Heart right ventricle (tissue), 16 donors: Measurements from ENCODE around the gene SDHAF1. TPM values are rescaled to one million over a fixed set of nuclear protein-coding genes. Genes with fewer than 3 reads are reported as not detected.

ENCODE experiments used
- ATAC-seq, 8 donors: fragments of 200-7000 bp; cut with Tn5 transposase; one replicate each; pipeline ENCODE4 v1.9.1; 2020; ENCODE audit warnings: mild to moderate bottlenecking in 8 of 8, moderate library complexity in 8 of 8, moderate number of reproducible peaks in 1 of 8
- DNase-seq, 2 donors: peaks; one replicate each; pipeline ENCODE4 v3.0.0-alpha.2; 2020
- H3K27ac ChIP-seq, 10 donors: fragments of 200-600 bp; sonication (generic) in 2 of 10; one replicate each; pipeline versions ENCODE4 v1.5.0 to v1.8.0; 2020 to 2022; ENCODE audit warnings: mild to moderate bottlenecking in 3 of 10
- H3K27me3 ChIP-seq, 7 donors: fragments of 200-600 bp; one replicate each; pipeline ENCODE4 v1.8.0; 2021 to 2022; ENCODE audit warnings: mild to moderate bottlenecking in 2 of 7
- H3K36me3 ChIP-seq, 9 donors: fragments of 200-600 bp; sonication (generic) in 1 of 9; one replicate each; pipeline versions ENCODE4 v1.5.0 to v1.8.0; 2020 to 2022; ENCODE audit warnings: mild to moderate bottlenecking in 2 of 9
- H3K4me1 ChIP-seq, 9 donors: fragments of 200-600 bp; sonication (generic) in 1 of 9; one replicate each; pipeline versions ENCODE4 v1.5.0 to v1.8.0; 2020 to 2022; ENCODE audit warnings: mild to moderate bottlenecking in 4 of 9
- H3K4me3 ChIP-seq, 10 donors: fragments of 200-600 bp; sonication (generic) in 2 of 10; one replicate each; pipeline versions ENCODE4 v1.5.0 to v1.8.0; 2020 to 2022; ENCODE audit warnings: mild to moderate bottlenecking in 7 of 10, moderate library complexity in 2 of 10
- H3K9me3 ChIP-seq, 11 donors: fragments of 200-600 bp in 10 of 11; sonication (generic) in 2 of 11; one replicate each; pipeline versions ENCODE4 v1.5.0 to v1.8.0; 2013 to 2022; ENCODE audit warnings: mild to moderate bottlenecking in 2 of 11, control low read depth in 1 of 11, moderate library complexity in 1 of 11
- WGBS, 2 donors: extraction: QIAGEN DNeasy Blood & Tissue Kit; methylation state at CpG; one replicate each; pipeline ENCODE4 v1.1.7; 2013; ENCODE audit warnings: inconsistent platforms in 1 of 2; 5-methylcytosine and 5-hydroxymethylcytosine counted together
- intact Hi-C, 10 donors: fragments of 100-400 bp; cut with DNase I; formaldehyde crosslinking; loops; one replicate each; pipeline versions ENCODE4 v1.11.1 to v1.14.2; 2022
- polyA plus RNA-seq, 2 donors: library from polyadenylated mRNA; stranded (reverse); fragments of 200-250 nt; gene quantifications; one replicate each; pipeline ENCODE4 v1.2.3, GENCODE V29; 2013
- total RNA-seq, 10 donors: library from RNA; stranded (reverse); fragmentation: NEBNext Ultra II Directional in 3 of 10; extraction: Animal tissue kit (Norgen Biotek cat#: 25700) in 3 of 10; gene quantifications; one replicate each; pipeline versions ENCODE4 v1.2.1 to v1.2.4, GENCODE V29; 2021 to 2023
- TF ChIP-seq, protein P1 (sequence below), 9 donors: fragments of 200-600 bp; sonication (generic) in 2 of 9; IDR thresholded peaks; one replicate each; pipeline versions ENCODE4 v1.5.0 to v1.8.0; 2021 to 2022; ENCODE audit warnings: antibody characterized with exemption in 9 of 9, mild to moderate bottlenecking in 5 of 9, moderate library complexity in 1 of 9
- donor health status: Arrhythmogenic right ventricular cardiomyopathy.
- donor health status: ischemic (EF 13 %, LVEDD 7.1; RV severe dilation, severe dysfunction).
- donor health status: healthy with polysubstance abuse.
- donor health status: DM: no; HTN: yes; CAD: no.
- donor health status: DM: no; HTN: no; CAD: no.
- donor health status: ischemic (EF 25% LVEDD 6.9; RV normal size, moderate dysfunction).
- donor health status: ischemic (EF 25% LVEDD 5.7; RV mildly dilated, moderate dysfunction).
- donor health status: healthy.
- donor health status: DM: yes; HTN: yes; CAD: no.
- donor health status: Ischemic cardiomyopathy.
- donor health status: ischemic (EF 35%, LVEDD 5.7; RV mildly dilated, moderate dysfunction).
- donor health status: nonischemic (EF 11% LVEDD 7.7; RV severe dilation, severe dysfunction).
- donor health status: DM: yes; HTN: yes; CAD: no.
- donor health status: PGD.
- donor health status: ischemic (EF 29% LVEDD 5.4; RV normal size, mild dysfunction).
- donor health status: nonischemic (EF 23%, LVEDD 6.1; RV moderate dilation, normal function).

SDHAF1 gene
- total and polyA plus RNA-seq, 12 donors: 7.3 to 26.6 (median 10.2) TPM

- H3K36me3 ChIP-seq: peaks cover 0 to 47% (median 0%) of the 10 kb centered on the region in 9 donors
- H3K27ac ChIP-seq: no peak overlapping the region
- H3K4me3 ChIP-seq: no peak overlapping the region
- TF ChIP-seq, protein P1, sequence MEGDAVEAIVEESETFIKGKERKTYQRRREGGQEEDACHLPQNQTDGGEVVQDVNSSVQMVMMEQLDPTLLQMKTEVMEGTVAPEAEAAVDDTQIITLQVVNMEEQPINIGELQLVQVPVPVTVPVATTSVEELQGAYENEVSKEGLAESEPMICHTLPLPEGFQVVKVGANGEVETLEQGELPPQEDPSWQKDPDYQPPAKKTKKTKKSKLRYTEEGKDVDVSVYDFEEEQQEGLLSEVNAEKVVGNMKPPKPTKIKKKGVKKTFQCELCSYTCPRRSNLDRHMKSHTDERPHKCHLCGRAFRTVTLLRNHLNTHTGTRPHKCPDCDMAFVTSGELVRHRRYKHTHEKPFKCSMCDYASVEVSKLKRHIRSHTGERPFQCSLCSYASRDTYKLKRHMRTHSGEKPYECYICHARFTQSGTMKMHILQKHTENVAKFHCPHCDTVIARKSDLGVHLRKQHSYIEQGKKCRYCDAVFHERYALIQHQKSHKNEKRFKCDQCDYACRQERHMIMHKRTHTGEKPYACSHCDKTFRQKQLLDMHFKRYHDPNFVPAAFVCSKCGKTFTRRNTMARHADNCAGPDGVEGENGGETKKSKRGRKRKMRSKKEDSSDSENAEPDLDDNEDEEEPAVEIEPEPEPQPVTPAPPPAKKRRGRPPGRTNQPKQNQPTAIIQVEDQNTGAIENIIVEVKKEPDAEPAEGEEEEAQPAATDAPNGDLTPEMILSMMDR (IDR thresholded peaks at IDR 0.05): no peak
- ATAC-seq (no peak), DNase-seq (no peak)
- peaks cover 0 to 6% (median 0%) of the 10 kb centered on the region in 7 donors for H3K27me3 ChIP-seq
- H3K9me3 ChIP-seq: no peaks in the 10 kb centered on the region
- intact Hi-C loops: no loop called here
- WGBS, 2 donors: 95 to 98% methylated on average over 6 of the region's 6 CpGs
- peaks cover 0 to 10% (median 6%) of the 10 kb centered on the region in 9 donors for H3K4me1 ChIP-seq
Measured at GRCh38 chr19:36027696-36028095, 32.7 kb downstream of the SDHAF1 start.

GRCh38 chr19:36028313-36029041 lies 33.5 kb downstream of the SDHAF1 start:
- Histone ChIP-seq H3K9me3 (no peaks in the 10 kb centered on the region), H3K36me3 (peaks cover 0 to 39% (median 0%) of the 10 kb centered on the region in 9 donors), H3K27ac (no peak overlapping the region), H3K4me1 (peaks cover 0 to 16% (median 10%) of the 10 kb centered on the region in 9 donors), H3K27me3 (peaks cover 0 to 11% (median 0%) of the 10 kb centered on the region in 7 donors), H3K4me3 (no peak overlapping the region)
- 77 to 84% methylated on average over 10 of the region's 10 CpGs for WGBS, 2 donors
- TF ChIP-seq, protein P1 (IDR thresholded peaks at IDR 0.05): no peak
- intact Hi-C loops: no loop called here
- no peak for DNase-seq
- ATAC-seq: no peak

GRCh38 chr19:36030264-36031148 lies 35.5 kb downstream of the SDHAF1 start:
- Histone ChIP-seq H3K36me3 (peaks cover 0 to 24% (median 0%) of the 10 kb centered on the region in 9 donors), H3K27ac (no peak overlapping the region), H3K4me3 (no peak overlapping the region), H3K4me1 (peaks cover 0 to 16% (median 10%) of the 10 kb centered on the region in 9 donors), H3K9me3 (no peaks in the 10 kb centered on the region), H3K27me3 (peaks cover 0 to 11% (median 0%) of the 10 kb centered on the region in 7 donors)
- no peak for ATAC-seq
- 88 to 91% methylated on average over 8 of the region's 8 CpGs for WGBS, 2 donors
- intact Hi-C loops: no loop called here
- no peak for DNase-seq
- TF ChIP-seq, protein P1 (IDR thresholded peaks at IDR 0.05): no peak

GRCh38 chr19:36031308-36031707 lies 36.3 kb downstream of the SDHAF1 start:
- Histone ChIP-seq H3K9me3 (no peaks in the 10 kb centered on the region), H3K4me1 (peaks cover 0 to 16% (median 10%) of the 10 kb centered on the region in 9 donors), H3K36me3 (peaks cover 0 to 17% (median 0%) of the 10 kb centered on the region in 9 donors), H3K4me3 (no peak overlapping the region), H3K27me3 (peaks cover 0 to 11% (median 0%) of the 10 kb centered on the region in 7 donors), H3K27ac (no peak overlapping the region)
- DNase-seq (no peak), ATAC-seq (no peak)
- TF ChIP-seq, protein P1 (IDR thresholded peaks at IDR 0.05): no peak
- 95 to 96% methylated on average over 6 of the region's 6 CpGs for WGBS, 2 donors
- intact Hi-C loops: no loop called here
